ENCODE measurements around the gene RNASEH2A. TPM values are rescaled to one million over a fixed set of nuclear protein-coding genes. Genes with fewer than 3 reads are reported as not detected.
"Not testable (repeated sequence)": the region's sequence is repeated elsewhere in the genome, so short reads cannot be mapped to it uniquely, and the experiment has no call there.

The RNASEH2A gene
- total RNA-seq, 1 donor from 2014 or later: 15.8 TPM

GRCh38 chr19:12833738-12834565, 27.6 kb downstream of the RNASEH2A start:
- DNase-seq: peak; percentile 31

GRCh38 chr19:12834566-12834943, 28.2 kb downstream of the RNASEH2A start, which contains the start of gene RTBDN:
TSS of gene RTBDN (minus strand) at chr19:12834579. CDS start at chr19:12829979, 4,600 bp downstream.
- DNase-seq: peak; percentile 70

GRCh38 chr19:12834976-12835757, 28.8 kb downstream of the RNASEH2A start:
- DNase-seq: no peak

GRCh38 chr19:12836529-12836863, 30.1 kb downstream of the RNASEH2A start:
- no peak for DNase-seq

- DNase-seq: no peak
These were observed 30.8 kb downstream of the RNASEH2A start for GRCh38 chr19:12837225-12837624.

- peak; percentile 27 for DNase-seq
These were observed 31.9 kb downstream of the RNASEH2A start, which contains the start of gene MAST1 for GRCh38 chr19:12838182-12838885. TSS of gene MAST1 (plus strand) at chr19:12838515. CDS start at chr19:12838573, 58 bp downstream.

- DNase-seq: no peak
These were observed 32.7 kb downstream of the RNASEH2A start for GRCh38 chr19:12838886-12839756.

- DNase-seq: peak; percentile 67
These were observed 34.0 kb downstream of the RNASEH2A start for GRCh38 chr19:12840091-12841079.

GRCh38 chr19:12841094-12841493, 34.7 kb downstream of the RNASEH2A start:
- DNase-seq: peak; percentile 42

GRCh38 chr19:12842511-12842910, 36.1 kb downstream of the RNASEH2A start:
- no peak for DNase-seq

GRCh38 chr19:12843328-12843727, 36.9 kb downstream of the RNASEH2A start:
- no peak for DNase-seq

GRCh38 chr19:12843999-12844732, 37.8 kb downstream of the RNASEH2A start:
- DNase-seq: no peak

- not testable (repeated sequence) for DNase-seq
These were observed 40.2 kb downstream of the RNASEH2A start for GRCh38 chr19:12846613-12847012.

GRCh38 chr19:12847159-12848139, 41.1 kb downstream of the RNASEH2A start:
- peak; percentile 65 for DNase-seq

- DNase-seq: no peak
These were observed 50.3 kb downstream of the RNASEH2A start for GRCh38 chr19:12856653-12857052.

GRCh38 chr19:12858041-12858928, 51.9 kb downstream of the RNASEH2A start:
- no peak for DNase-seq

- no peak for DNase-seq
These were observed 53.2 kb downstream of the RNASEH2A start for GRCh38 chr19:12859546-12859945.

Data from occipital lobe (tissue), 2 donors.